ENCODE results near the gene TEAD1.

DNA sequence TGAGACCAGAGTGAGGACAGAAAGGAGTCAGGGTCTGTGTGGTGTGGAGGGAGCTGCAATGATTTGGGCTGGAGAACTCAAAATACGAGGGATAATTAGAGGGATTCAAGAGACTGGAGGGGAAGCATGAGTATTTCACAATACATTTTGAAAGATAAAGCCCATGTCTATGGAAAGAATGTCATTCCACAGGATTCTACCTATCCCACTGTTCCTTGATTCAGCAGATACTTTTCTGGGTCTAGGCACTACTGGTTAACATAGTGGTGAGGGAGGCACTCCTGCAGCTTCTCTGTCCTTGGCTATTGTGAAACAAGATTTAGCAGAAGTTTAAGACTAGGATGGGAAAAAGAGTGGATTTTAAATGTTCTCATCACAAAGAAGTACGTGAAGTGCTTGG is 262.0 kb downstream of the TEAD1 start:
- TF ChIP-seq, protein P1, sequence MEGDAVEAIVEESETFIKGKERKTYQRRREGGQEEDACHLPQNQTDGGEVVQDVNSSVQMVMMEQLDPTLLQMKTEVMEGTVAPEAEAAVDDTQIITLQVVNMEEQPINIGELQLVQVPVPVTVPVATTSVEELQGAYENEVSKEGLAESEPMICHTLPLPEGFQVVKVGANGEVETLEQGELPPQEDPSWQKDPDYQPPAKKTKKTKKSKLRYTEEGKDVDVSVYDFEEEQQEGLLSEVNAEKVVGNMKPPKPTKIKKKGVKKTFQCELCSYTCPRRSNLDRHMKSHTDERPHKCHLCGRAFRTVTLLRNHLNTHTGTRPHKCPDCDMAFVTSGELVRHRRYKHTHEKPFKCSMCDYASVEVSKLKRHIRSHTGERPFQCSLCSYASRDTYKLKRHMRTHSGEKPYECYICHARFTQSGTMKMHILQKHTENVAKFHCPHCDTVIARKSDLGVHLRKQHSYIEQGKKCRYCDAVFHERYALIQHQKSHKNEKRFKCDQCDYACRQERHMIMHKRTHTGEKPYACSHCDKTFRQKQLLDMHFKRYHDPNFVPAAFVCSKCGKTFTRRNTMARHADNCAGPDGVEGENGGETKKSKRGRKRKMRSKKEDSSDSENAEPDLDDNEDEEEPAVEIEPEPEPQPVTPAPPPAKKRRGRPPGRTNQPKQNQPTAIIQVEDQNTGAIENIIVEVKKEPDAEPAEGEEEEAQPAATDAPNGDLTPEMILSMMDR (optimal IDR thresholded peaks at IDR 0.05 in 1 of 3, IDR thresholded peaks at IDR 0.05 in 1 of 3, conservative IDR thresholded peaks at IDR 0.05 in 1 of 3; ENCODE audit: extremely low read depth in 1 of 3, insufficient read depth in 2 of 3, low read length in 3 of 3): no peak
- no peak for TF ChIP-seq EZH2 (IDR thresholded peaks at IDR 0.05; ENCODE audit: low read length)
